Ovary (tissue), 3 donors: ENCODE data around the gene FOXD2.

ENCODE experiments used
- EP300 ChIP-seq: sonication (generic); formaldehyde crosslinking; IDR thresholded peaks from one replicate; pipeline ENCODE4 v1.6.1; 2017; ENCODE audit warnings: antibody characterized with exemption
- TF ChIP-seq, protein P1 (sequence below), 3 donors: fragments of 450-650 bp in 2 of 3; fragments of 200-600 bp in 1 of 3; IDR thresholded peaks; one replicate each; pipeline versions ENCODE4 v1.5.1 to v1.8.0; 2016 to 2022; ENCODE audit warnings: antibody characterized with exemption in 3 of 3, mild to moderate bottlenecking in 1 of 3
- donor health status: DM: no; HTN: no; CAD: no.

DNA sequence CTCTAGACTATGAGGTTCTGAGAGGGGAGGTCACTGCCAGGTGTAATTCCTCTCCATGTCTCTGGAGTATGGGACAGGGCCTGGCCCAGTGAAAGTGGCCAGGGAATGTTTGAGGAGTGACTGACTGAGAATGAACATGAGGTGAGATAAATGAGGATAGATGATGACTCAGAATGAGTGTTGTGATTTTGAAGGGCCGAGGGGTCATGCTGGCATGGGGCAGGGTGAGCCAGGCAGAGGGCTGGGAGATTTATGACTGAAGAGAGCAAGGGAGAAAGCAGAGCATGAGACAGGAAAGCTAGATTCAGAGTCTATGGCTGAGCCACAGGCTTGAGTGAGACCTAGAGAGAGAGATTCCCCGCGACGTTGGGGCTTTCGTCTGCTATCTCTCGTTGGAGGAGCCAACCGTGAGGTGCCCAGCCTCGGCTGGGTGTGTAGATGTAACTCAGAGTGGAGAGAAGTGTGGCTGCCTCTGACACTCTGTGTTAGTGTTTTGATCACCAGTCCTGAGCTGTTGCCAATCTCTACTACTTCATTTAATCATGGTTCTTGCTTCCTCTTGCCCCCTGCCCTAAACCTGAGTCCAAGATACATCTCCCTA, 50.1 kb downstream of the FOXD2 start:
- TF ChIP-seq, protein P1, sequence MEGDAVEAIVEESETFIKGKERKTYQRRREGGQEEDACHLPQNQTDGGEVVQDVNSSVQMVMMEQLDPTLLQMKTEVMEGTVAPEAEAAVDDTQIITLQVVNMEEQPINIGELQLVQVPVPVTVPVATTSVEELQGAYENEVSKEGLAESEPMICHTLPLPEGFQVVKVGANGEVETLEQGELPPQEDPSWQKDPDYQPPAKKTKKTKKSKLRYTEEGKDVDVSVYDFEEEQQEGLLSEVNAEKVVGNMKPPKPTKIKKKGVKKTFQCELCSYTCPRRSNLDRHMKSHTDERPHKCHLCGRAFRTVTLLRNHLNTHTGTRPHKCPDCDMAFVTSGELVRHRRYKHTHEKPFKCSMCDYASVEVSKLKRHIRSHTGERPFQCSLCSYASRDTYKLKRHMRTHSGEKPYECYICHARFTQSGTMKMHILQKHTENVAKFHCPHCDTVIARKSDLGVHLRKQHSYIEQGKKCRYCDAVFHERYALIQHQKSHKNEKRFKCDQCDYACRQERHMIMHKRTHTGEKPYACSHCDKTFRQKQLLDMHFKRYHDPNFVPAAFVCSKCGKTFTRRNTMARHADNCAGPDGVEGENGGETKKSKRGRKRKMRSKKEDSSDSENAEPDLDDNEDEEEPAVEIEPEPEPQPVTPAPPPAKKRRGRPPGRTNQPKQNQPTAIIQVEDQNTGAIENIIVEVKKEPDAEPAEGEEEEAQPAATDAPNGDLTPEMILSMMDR (IDR thresholded peaks at IDR 0.05), result no peak
- no peak for TF ChIP-seq EP300
